Left cardiac atrium (tissue), 4 donors: Measurements from ENCODE around the gene EPHB4. TPM values are rescaled to one million over a fixed set of nuclear protein-coding genes. Genes with fewer than 3 reads are reported as not detected.
"Not testable (repeated sequence)": the region's sequence is repeated elsewhere in the genome, so short reads cannot be mapped to it uniquely, and the experiment has no call there.

Experiments
- ATAC-seq, 2 donors: fragments of 200-7000 bp; cut with Tn5 transposase; one replicate each; pipeline ENCODE4 v1.9.1; 2020; ENCODE audit warnings: mild to moderate bottlenecking in 2 of 2, moderate library complexity in 2 of 2
- DNase-seq: peaks from one replicate; pipeline ENCODE4 v3.0.0-alpha.2; 2020
- intact Hi-C, 2 donors: fragments of 100-400 bp; cut with DNase I; formaldehyde crosslinking; loops; one replicate each; pipeline versions ENCODE4 v1.14.1 to v1.15.1; 2022 to 2023
- total RNA-seq, 2 donors: library from RNA; stranded (reverse); fragmentation: NEBNext Ultra II Directional; extraction: Animal tissue kit (Norgen Biotek cat#: 25700); gene quantifications; one replicate each; pipeline ENCODE4 v1.2.1, GENCODE V29; 2021
- donor health status: DM: no; HTN: yes; CAD: no.
- donor health status: DM: no; HTN: yes; CAD: no; lungs with severe emphysema.
- donor health status: DM: yes; HTN: yes; CAD: no.
- donor health status: Dilated cardiomyopathy.

The EPHB4 gene
- total RNA-seq, 2 donors from 2014 or later: 27.5 to 46.8 TPM

DNA sequence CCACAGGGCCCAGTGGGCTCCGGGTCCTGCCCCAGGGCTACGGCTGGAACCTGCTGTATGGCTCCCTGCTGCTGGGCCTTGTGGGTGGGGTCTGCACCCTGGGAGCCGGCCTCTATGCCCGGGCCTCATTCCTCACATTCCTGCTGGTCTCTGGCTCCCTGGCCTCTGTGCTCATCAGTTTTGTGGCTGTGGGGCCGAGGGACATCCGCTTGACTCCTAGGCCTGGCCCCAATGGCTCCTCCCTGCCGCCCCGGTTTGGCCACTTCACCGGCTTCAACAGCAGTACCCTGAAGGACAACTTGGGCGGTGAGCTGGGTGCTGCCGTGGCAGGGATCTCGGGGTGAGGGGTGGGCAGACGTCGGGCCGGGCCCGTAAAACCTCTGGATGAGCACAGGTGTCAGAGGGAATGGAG, 29.6 kb upstream of the EPHB4 start:
- DNase-seq: no peak

GRCh38 chr7:100855515-100855914, 28.2 kb upstream of the EPHB4 start:
- intact Hi-C loops: loop anchor here in 1 of 2 donors (5.0 kb wide), 1 partner anchor 133 kb away; the partner anchor contains the start of gene EPO
- DNase-seq (no peak), ATAC-seq (no peak)

More for the DNA sequence above, 29.6 kb upstream of the EPHB4 start:
- intact Hi-C loops: loop anchor here in 1 of 2 donors (5.0 kb wide), 1 partner anchor 135 kb away; the partner anchor contains the start of gene EPO
- no peak for ATAC-seq

GRCh38 chr7:100854899-100855298, 27.6 kb upstream of the EPHB4 start:
- ATAC-seq, DNase-seq: not testable (repeated sequence)
- intact Hi-C loops: loop anchor here in 1 of 2 donors (5.0 kb wide), 2 partner anchors 133 to 148 kb away; partner anchors contain the start of genes EPO and POP7

DNA sequence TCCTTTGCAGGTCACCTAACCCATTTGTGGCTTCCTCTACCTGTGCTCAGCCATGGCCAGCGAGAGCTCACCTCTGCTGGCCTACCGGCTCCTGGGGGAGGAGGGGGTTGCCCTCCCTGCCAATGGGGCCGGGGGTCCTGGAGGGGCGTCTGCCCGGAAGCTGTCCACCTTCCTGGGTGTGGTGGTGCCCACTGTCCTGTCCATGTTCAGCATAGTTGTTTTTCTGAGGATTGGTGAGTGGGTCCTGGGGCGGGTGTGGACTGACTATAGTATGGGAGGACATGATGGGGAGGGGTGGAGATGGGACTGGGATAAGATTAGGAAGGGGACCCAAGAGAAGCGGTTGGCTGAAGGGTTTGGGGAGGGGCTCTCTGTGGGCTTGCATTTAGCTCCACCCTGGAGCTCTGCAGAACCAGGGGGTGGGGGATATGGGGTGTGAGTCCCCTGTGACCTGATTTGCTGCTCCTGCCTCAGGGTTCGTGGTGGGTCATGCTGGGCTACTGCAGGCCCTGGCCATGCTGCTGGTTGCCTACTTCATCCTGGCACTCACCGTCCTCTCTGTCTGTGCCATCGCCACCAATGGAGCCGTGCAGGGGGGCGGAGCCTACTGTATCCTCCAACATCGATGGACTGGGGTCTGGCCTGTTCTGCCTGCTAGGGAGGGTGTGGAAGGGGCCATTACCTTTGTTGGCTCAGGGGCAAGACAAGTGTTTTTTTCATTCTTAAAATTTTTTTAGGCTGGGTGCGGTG, 27.0 kb upstream of the EPHB4 start:
- DNase-seq (no peak), ATAC-seq (no peak)
- intact Hi-C loops: loop anchor here in 1 of 2 donors (5.0 kb wide), 1 partner anchor 147 kb away; the partner anchor contains the start of gene POP7

DNA sequence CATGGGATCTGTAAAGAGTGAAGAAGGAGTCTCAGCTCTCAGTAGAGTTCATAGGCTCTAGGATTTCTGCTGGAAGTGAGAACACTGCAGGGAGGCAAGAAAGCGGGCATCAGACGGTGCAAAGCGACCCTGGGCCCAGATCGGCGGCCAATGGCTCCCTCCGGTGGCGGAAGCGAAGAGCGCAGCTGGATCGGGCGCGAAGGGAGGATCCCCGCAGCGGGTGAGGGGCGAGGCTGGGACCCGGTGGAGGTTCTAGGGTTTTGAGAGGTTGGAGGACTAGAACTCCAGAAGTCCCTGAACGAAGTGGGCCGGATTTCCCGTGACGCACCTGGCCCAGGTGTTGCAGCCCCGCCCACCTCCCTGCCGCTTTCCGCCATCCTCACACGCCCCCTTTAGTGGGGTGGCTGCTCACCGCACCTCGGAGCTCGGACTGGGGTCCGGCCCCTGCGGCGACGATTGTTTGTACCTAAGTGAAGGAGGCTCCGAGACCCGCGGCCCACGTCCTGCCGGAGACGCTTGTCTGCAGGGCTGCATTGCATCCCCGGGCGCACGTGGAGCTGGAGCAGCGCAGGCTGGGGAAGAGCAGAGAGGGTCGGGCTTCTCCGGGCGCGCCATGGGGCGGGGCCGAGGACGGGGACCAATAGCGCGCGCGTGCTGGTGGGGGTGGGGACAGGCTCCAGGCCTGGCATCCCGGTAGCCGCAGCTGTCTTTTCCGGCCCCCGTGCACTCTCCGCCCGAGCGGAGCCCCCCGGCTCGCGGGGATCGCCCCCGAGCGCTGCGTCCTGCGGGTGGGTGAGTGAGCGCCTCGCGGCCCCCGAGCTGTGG, 24.9 kb upstream of the EPHB4 start, which contains the start of gene SLC12A9:
Gene SLC12A9, plus strand, starts transcription at position 666 of the 825 bp plus-strand sequence. CDS start 1,485 bp downstream, outside the sequence.
- intact Hi-C loops: loop anchor here in 1 of 2 donors (1.0 to 5.0 kb wide), 2 partner anchors 53 to 145 kb away; partner anchors contain the start of gene POP7
- peak; percentile 95 for DNase-seq
- ATAC-seq: peak; percentile 100

GRCh38 chr7:100847360-100847759, 20.0 kb upstream of the EPHB4 start:
- intact Hi-C loops: no loop called here
- no peak for ATAC-seq
- no peak for DNase-seq

DNA sequence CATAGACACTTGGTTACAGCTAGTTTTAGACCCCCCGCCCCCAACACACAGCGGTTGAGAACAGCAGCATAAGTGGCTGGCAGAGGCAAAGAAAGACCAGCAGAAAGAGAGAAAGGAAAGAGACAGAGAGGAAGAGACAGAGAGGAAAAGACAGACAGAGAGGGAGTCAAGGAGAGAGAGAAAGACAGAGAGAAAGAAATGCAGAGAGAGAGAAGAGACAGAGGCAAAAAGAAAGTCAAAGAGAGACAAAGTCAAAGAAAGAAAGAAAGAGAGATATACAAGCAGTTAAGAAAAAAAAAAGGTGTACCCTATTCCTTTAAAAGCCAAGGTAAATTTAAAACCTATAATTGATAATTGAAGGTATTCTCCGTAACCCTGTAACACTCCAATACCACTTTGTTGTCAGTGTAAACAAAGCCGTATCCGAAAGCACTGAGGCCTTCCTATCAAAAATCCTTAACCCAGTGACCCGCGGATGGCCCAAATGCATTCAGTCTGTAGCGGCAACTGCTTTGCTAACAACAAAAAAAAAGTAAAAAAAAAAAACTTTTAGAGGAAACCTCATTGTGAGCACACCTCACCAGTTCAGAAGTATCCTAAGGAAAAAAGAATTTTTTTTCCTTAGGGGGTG, 13.3 kb upstream of the EPHB4 start:
- DNase-seq (no peak), ATAC-seq (no peak)

DNA sequence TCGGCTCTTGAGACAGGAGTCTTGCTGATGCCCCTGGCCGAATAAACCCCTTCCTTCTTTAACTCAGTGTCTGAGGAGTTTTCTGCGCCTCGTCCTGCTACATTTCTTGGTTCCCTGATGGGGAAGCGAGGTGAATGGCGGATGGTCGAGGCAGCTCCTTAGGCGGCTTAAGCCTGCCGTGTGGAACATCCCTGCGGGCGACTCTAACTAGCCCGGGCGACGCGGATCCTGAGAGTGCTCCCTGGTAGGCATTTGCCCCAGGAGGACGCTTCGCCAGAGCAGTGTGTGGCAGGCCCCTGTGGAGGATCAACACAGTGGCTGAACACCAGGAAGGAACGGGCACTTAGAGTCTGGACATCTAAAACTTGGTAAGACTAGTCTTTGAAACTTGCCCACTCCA, 12.0 kb upstream of the EPHB4 start:
- intact Hi-C loops: no loop called here
- DNase-seq (no peak), ATAC-seq (no peak)

More for the DNA sequence above, 13.3 kb upstream of the EPHB4 start:
- intact Hi-C loops: no loop called here

DNA sequence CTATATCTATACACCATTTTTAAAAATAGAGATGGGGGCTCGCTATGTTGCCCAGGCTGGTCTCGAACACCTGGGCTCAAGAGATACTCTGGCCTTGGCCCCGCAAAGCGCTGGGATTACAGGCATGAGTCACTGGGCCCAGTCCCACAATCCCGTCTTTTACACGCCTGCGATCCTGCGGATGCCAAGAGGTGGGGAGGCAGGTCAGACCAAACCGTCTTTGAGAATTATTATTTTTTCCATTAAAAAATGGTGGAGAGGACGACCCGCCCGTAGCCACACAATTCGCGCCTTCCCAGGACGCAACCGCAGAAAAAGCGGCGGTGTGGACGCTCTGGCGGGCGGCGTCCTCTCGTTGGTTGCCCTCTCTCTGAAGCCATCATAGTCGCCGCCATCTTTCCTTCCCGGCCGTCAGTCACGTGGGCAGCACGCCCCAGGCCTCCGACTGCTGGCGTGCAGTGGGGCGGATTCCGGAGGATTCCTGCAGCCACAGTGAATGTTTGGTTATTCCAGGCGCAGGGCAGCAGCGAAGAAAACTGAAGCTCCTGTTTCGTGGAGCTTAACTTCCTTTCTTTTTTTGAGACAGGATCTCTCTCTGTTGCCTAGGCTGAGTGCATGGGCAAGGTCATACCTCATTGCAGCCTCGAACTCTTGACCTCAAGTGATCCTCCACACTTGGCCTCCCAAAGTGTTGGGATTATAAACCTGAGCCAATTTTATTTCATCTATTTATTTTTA, 9.9 kb upstream of the EPHB4 start:
- peak; percentile 95 for DNase-seq
- intact Hi-C loops: no loop called here
- ATAC-seq: peak; percentile 96 to 98

GRCh38 chr7:100836812-100837098, 9.4 kb upstream of the EPHB4 start:
- ATAC-seq (no peak), DNase-seq (no peak)
- intact Hi-C loops: no loop called here

DNA sequence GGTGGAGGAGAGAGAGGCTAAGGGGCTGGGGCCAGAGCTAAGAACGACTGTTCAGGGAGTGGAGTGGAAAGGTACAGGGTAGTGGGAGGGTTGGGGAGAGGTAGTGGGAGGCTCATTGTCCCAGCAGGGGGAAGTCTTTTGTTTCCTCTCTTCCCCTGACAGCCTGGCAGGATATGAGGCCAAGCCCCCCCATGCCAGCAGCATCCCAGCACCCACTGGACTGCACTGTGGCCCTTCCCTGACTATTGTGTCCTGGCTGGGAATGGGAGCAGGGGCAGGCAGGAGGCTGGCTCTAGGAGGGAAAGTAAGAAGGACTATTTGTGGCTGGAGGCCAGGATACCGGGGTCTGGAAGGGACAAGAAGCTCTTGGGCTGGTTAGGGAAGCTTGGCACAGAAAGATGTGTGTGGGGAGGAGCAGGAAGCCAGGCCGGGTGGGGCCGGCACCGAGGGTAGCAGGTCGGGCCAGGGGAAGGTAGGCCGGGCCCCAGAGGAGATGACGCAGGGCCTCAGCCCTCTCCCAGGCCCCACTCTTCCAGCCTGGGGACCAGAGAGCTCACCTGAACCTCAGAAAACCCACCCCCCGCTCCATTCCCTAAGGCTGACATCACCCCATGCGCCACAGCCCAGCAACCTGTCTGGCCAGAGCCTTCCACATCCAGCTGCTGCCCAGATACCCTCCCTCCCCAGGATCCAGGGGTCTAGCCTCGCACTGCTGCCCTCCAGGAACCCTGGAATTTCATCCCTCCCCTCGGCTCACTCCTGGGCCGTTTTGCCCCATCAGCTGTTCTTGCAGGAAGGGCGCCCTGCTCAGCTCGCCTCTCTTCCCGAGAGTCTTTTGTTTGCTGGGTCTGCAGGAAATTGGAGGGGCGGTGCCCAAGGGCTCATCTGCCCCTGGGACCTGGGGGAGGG, 8.8 kb upstream of the EPHB4 start:
- intact Hi-C loops: no loop called here
- DNase-seq: peak; percentile 88
- peak; percentile 40 to 81 for ATAC-seq

DNA sequence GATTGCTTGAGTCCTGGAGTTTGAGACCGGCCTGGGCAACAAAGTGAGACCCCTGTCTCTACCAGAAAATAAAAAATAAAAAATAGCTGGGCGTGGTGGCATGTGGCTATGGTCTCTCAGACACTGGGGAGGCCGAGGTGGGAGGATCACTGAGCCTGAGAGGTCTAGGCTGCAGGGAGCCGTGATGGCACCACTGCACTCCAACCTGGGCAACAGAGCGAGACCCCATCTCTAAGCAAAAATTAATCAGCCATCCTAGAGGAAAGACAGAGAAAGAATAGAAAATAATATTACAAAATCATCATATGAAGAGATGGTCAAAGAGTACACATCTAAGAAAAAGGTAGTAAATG, 4.9 kb upstream of the EPHB4 start:
- DNase-seq: no peak
- ATAC-seq: no peak
- intact Hi-C loops: no loop called here

DNA sequence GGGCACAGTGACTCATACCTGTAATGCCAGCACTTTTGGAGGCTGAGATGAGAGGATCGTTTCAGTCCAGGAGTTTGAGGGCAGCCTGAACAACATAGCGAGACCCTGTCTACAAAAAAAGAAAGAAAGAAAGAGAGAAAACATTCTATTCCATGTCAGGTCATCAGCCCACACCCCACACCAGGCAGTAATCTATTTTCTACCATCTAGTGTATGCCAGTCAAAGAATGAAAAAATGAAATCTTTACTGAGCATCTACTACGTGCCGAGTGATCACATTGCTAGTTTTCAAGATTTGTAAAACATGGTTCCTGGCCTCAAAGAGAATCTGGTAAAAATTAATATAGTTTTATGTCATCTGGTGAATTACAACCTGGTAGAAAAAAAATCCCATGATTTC, 3.1 kb upstream of the EPHB4 start:
- ATAC-seq (no peak), DNase-seq (no peak)
- intact Hi-C loops: no loop called here

- peak; percentile 90 for DNase-seq
- ATAC-seq: peak; percentile 6 to 38
- intact Hi-C loops: no loop called here
Observed at GRCh38 chr7:100829150-100829716, 1.9 kb upstream of the EPHB4 start.

DNA sequence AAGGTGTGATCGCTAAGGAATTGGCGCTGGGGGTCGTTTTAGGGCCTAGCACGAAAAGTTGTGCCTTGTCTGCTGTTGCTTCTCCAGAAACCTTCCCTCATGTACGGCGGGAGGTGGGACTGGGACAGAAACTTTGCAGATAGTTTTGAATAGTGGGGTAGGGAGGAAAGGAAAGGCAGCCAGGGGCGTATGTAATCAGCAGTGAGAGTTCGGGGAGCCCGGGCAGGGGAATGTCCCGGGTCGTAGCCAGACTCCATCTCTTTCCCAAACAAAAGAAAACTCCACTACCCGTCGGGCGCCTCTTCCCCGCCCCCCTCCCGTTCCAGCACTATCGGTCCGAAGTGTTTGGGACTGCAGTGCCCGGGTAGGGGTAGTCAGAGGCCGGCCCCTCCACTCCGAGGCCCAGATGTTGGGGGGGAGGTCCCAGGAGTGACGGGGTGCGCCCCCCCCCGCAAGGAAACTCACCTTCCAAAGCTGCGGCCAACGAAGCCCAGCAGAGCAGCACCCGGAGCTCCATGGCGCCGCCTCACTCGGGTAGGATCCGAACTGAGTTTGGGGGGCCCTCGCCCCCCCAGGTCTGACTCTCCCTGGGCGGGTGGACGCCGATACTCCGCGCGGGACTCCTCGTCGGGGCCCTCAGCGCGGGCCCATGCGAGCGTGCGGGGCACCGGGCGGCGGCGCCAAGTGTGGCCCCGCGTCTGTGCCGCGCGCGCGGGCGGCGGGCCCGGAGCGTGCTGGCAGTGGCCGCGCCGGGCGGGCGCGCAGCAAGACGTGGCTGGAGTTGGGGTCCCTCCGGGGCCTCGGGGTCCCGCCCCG, 601 bp downstream of the EPHB4 start:
- intact Hi-C loops: no loop called here
- DNase-seq: no peak
- ATAC-seq: peak; percentile 8 to 31

- DNase-seq (no peak), ATAC-seq (no peak)
- intact Hi-C loops: no loop called here
Observed at GRCh38 chr7:100825751-100826513, 1.4 kb downstream of the EPHB4 start.
